ENCODE results near the gene DMKN.

DMKN gene

GRCh38 chr19:35552534-35553384 lies 39.3 kb upstream of the DMKN start:
- H3K4me2 ChIP-seq (ENCODE audit: low read depth, low read length, poor library complexity, severe bottlenecking): no peak overlapping the region
- H3K79me2 ChIP-seq (ENCODE audit: insufficient read depth, low read length): no peaks in the 10 kb centered on the region
- no peaks in the 10 kb centered on the region for H4K20me1 ChIP-seq (ENCODE audit: low read depth, low read length)
- H3F3A ChIP-seq (ENCODE audit: insufficient read depth): no peaks in the 10 kb centered on the region
- no peak for TF ChIP-seq EZH2phosphoT487 (conservative IDR thresholded peaks at IDR 0.05; ENCODE audit: low read length)
- no peak for TF ChIP-seq CTCF (IDR thresholded peaks at IDR 0.05; ENCODE audit: insufficient read depth, low read length, poor library complexity, severe bottlenecking)
- no peaks in the 10 kb centered on the region for H3K36me3 ChIP-seq (ENCODE audit: low read length)
- H3K27me3 ChIP-seq (ENCODE audit: low read length): no peaks in the 10 kb centered on the region
- H3K9me2 ChIP-seq (replicated peaks; ENCODE audit: insufficient read depth, low read length): no peaks in the 10 kb centered on the region
- no peak overlapping the region for H3K9ac ChIP-seq (ENCODE audit: low read length)
- H3K4me3 ChIP-seq (ENCODE audit: insufficient read depth, low read length, poor library complexity, severe bottlenecking): no peak overlapping the region
- H3K27ac ChIP-seq (ENCODE audit: low read depth, low read length): no peak overlapping the region
- no peak overlapping the region for H2AFZ ChIP-seq (ENCODE audit: low read depth, low read length, severe bottlenecking)
- no peaks in the 10 kb centered on the region for H3K9me3 ChIP-seq (ENCODE audit: insufficient read depth, low read length)

GRCh38 chr19:35551091-35551810 lies 37.8 kb upstream of the DMKN start:
- H3K9ac ChIP-seq (ENCODE audit: low read length): no peak overlapping the region
- H3F3A ChIP-seq (ENCODE audit: insufficient read depth): no peaks in the 10 kb centered on the region
- H3K9me2 ChIP-seq (replicated peaks; ENCODE audit: insufficient read depth, low read length): no peaks in the 10 kb centered on the region
- no peaks in the 10 kb centered on the region for H4K20me1 ChIP-seq (ENCODE audit: low read depth, low read length)
- H2AFZ ChIP-seq (ENCODE audit: low read depth, low read length, severe bottlenecking): no peak overlapping the region
- no peak overlapping the region for H3K4me2 ChIP-seq (ENCODE audit: low read depth, low read length, poor library complexity, severe bottlenecking)
- H3K27me3 ChIP-seq (ENCODE audit: low read length): no peaks in the 10 kb centered on the region
- H3K79me2 ChIP-seq (ENCODE audit: insufficient read depth, low read length): 0 out of 2 replicates have a peak, but pooled peaks cover 3% of the 10 kb centered on the region
- TF ChIP-seq EZH2phosphoT487 (conservative IDR thresholded peaks at IDR 0.05; ENCODE audit: low read length): no peak
- no peak for TF ChIP-seq CTCF (IDR thresholded peaks at IDR 0.05; ENCODE audit: insufficient read depth, low read length, poor library complexity, severe bottlenecking)
- no peaks in the 10 kb centered on the region for H3K36me3 ChIP-seq (ENCODE audit: low read length)
- H3K27ac ChIP-seq (ENCODE audit: low read depth, low read length): no peak overlapping the region
- no peak overlapping the region for H3K4me3 ChIP-seq (ENCODE audit: insufficient read depth, low read length, poor library complexity, severe bottlenecking)
- no peaks in the 10 kb centered on the region for H3K9me3 ChIP-seq (ENCODE audit: insufficient read depth, low read length)

GRCh38 chr19:35549879-35550523 lies 36.6 kb upstream of the DMKN start:
- H4K20me1 ChIP-seq (ENCODE audit: low read depth, low read length): no peaks in the 10 kb centered on the region
- no peak overlapping the region for H3K27ac ChIP-seq (ENCODE audit: low read depth, low read length)
- H3K9me3 ChIP-seq (ENCODE audit: insufficient read depth, low read length): no peaks in the 10 kb centered on the region
- TF ChIP-seq CTCF (IDR thresholded peaks at IDR 0.05; ENCODE audit: insufficient read depth, low read length, poor library complexity, severe bottlenecking) (no peak), EZH2phosphoT487 (conservative IDR thresholded peaks at IDR 0.05; ENCODE audit: low read length) (no peak)
- H3K79me2 ChIP-seq (ENCODE audit: insufficient read depth, low read length): peaks cover 12% of the 10 kb centered on the region; the same call in 1 of the 2 replicates
- H3K27me3 ChIP-seq (ENCODE audit: low read length): no peaks in the 10 kb centered on the region
- no peaks in the 10 kb centered on the region for H3K9me2 ChIP-seq (replicated peaks; ENCODE audit: insufficient read depth, low read length)
- no peak overlapping the region for H3K4me3 ChIP-seq (ENCODE audit: insufficient read depth, low read length, poor library complexity, severe bottlenecking)
- no peaks in the 10 kb centered on the region for H3K36me3 ChIP-seq (ENCODE audit: low read length)
- H3K4me2 ChIP-seq (ENCODE audit: low read depth, low read length, poor library complexity, severe bottlenecking): no peak overlapping the region
- no peak overlapping the region for H3K9ac ChIP-seq (ENCODE audit: low read length)
- no peaks in the 10 kb centered on the region for H3F3A ChIP-seq (ENCODE audit: insufficient read depth)
- no peak overlapping the region for H2AFZ ChIP-seq (ENCODE audit: low read depth, low read length, severe bottlenecking)

Measured in SU-DHL-6 (cell line).